Breast epithelium (tissue), 3 donors: ENCODE measurements around the gene MT1M.

Experiments used
- POLR2A ChIP-seq: fragments of 450-650 bp; IDR thresholded peaks from one replicate; pipeline ENCODE4 v1.6.1; 2016; ENCODE audit warnings: antibody characterized with exemption, mild to moderate bottlenecking, moderate library complexity
- POLR2AphosphoS5 ChIP-seq, 3 donors: sonication (generic); formaldehyde crosslinking; IDR thresholded peaks; one replicate each; pipeline ENCODE4 v1.6.1; 2017; ENCODE audit warnings: antibody characterized with exemption in 3 of 3
- TF ChIP-seq, protein P1 (sequence below), 3 donors: fragments of 450-650 bp; IDR thresholded peaks; one replicate each; pipeline ENCODE4 v1.5.1; 2016 to 2017; ENCODE audit warnings: antibody characterized with exemption in 3 of 3, mild to moderate bottlenecking in 3 of 3, moderate library complexity in 3 of 3

GRCh38 chr16:56606476-56607108 lies 25.9 kb upstream of the MT1M start:
- TF ChIP-seq, protein P1, sequence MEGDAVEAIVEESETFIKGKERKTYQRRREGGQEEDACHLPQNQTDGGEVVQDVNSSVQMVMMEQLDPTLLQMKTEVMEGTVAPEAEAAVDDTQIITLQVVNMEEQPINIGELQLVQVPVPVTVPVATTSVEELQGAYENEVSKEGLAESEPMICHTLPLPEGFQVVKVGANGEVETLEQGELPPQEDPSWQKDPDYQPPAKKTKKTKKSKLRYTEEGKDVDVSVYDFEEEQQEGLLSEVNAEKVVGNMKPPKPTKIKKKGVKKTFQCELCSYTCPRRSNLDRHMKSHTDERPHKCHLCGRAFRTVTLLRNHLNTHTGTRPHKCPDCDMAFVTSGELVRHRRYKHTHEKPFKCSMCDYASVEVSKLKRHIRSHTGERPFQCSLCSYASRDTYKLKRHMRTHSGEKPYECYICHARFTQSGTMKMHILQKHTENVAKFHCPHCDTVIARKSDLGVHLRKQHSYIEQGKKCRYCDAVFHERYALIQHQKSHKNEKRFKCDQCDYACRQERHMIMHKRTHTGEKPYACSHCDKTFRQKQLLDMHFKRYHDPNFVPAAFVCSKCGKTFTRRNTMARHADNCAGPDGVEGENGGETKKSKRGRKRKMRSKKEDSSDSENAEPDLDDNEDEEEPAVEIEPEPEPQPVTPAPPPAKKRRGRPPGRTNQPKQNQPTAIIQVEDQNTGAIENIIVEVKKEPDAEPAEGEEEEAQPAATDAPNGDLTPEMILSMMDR (IDR thresholded peaks at IDR 0.05) = no peak
- no peak for TF ChIP-seq POLR2A
- no peak for TF ChIP-seq POLR2AphosphoS5 (IDR thresholded peaks at IDR 0.05)
